ENCODE results near the gene JAZF1. TPM values are rescaled to one million over a fixed set of nuclear protein-coding genes. Genes with fewer than 3 reads are reported as not detected.
A peak's percentile ranks its signal among the peaks of the same experiment; 100 is the strongest.

JAZF1 gene
- total and polyA plus RNA-seq, 7 donors, result 2.3 to 10.6 (median 5.3) TPM

DNA sequence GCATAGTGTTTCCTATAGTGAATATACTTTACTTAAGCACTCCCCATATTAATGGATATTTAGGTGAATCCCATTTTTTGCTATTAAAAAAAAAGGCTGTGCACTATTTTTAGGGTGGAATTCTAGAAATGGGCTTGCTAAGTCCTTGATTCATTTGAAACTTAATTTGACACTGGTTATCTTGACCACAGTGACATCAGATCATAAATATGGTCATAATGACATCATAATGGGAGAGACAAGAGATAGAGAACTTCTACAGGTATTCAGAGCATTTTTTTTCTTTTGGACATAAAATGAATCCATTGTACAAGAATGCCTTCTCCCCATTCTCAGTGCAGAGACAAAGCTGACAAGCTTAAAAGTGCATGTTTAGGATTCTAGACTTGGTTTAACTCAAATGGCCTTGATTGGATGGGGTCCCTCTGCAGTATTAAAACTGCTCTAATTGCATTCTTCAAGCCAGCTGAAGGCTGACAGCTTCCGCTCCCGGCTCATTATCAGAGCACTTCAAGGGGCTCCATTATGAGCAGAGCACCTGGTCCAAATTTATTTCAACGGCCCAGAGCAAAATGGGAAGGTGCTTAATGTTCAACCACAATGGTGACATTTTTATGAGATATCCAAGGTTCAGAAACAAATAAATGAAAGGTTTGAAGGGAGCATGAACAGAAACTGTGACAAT, 104.8 kb downstream of the JAZF1 start:
- no peaks in the 10 kb centered on the region for H3K36me3 ChIP-seq (ENCODE audit: insufficient read depth in 1 of 2, low read depth in 1 of 2)
- TF ChIP-seq, protein P1, sequence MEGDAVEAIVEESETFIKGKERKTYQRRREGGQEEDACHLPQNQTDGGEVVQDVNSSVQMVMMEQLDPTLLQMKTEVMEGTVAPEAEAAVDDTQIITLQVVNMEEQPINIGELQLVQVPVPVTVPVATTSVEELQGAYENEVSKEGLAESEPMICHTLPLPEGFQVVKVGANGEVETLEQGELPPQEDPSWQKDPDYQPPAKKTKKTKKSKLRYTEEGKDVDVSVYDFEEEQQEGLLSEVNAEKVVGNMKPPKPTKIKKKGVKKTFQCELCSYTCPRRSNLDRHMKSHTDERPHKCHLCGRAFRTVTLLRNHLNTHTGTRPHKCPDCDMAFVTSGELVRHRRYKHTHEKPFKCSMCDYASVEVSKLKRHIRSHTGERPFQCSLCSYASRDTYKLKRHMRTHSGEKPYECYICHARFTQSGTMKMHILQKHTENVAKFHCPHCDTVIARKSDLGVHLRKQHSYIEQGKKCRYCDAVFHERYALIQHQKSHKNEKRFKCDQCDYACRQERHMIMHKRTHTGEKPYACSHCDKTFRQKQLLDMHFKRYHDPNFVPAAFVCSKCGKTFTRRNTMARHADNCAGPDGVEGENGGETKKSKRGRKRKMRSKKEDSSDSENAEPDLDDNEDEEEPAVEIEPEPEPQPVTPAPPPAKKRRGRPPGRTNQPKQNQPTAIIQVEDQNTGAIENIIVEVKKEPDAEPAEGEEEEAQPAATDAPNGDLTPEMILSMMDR (IDR thresholded peaks at IDR 0.05), result no peak
- H3K27ac ChIP-seq, result no peak overlapping the region
- intact Hi-C loops (cut with DNase I), result loop anchor here in 1 of 2 donors (5.0 kb wide), 1 partner anchor 879 kb away; no protein-coding TSS in a partner anchor
- no peaks in the 10 kb centered on the region for H3K27me3 ChIP-seq (ENCODE audit: insufficient read depth in 3 of 3, low read length in 2 of 3)
- DNase-seq, result no peak
- H3K4me1 ChIP-seq, result peaks cover 13% of the 10 kb centered on the region
- no peak for ATAC-seq
- H3K4me3 ChIP-seq, result no peak overlapping the region
- no peaks in the 10 kb centered on the region for H3K9me3 ChIP-seq
- WGBS, 3 donors, result 86 to 90% (median 86%) methylated on average over 3 of the region's 3 CpGs

DNA sequence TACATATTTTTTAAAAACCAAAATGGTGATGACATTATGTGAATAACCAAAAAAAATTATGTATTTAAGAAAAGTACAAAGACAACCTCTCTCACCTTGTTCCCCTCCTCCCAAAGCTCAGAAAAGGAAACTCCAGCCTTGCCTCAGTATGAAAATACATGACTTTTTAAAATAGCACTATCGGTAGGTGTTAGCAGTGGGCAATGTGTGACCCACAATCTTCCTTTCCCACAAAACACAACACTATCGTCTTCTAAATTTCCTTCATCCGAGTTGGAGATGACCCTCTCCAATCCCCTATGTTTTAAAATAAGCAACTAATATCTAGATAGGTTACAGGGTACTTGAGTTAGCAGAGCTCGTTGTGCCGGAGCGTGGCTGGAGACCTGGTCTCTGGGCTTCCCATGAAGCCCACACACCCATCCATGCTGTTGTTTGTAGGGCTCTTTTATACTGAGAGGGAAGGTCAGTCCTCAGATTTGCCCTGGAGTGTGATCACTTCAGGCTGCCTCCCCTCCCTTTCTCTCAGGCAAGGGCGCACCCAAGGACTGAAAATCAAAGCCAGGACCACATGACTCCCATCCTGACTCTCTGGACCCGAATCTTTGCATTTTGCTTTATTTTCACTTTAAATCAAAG, 107.6 kb downstream of the JAZF1 start:
- TF ChIP-seq, protein P1 (IDR thresholded peaks at IDR 0.05), result no peak
- H3K4me1 ChIP-seq, result peaks cover 20% of the 10 kb centered on the region
- no peak overlapping the region for H3K27ac ChIP-seq
- H3K9me3 ChIP-seq, result no peaks in the 10 kb centered on the region
- ATAC-seq (no peak), DNase-seq (no peak)
- intact Hi-C loops (cut with DNase I), result no loop called here
- whole genome bisulfite sequencing, 3 donors, result 96 to 98% (median 97%) methylated on average over 8 of the region's 8 CpGs
- no peaks in the 10 kb centered on the region for H3K27me3 ChIP-seq (ENCODE audit: insufficient read depth in 3 of 3, low read length in 2 of 3)
- no peak overlapping the region for H3K4me3 ChIP-seq
- H3K36me3 ChIP-seq (ENCODE audit: insufficient read depth in 1 of 2, low read depth in 1 of 2), result no peaks in the 10 kb centered on the region

DNA sequence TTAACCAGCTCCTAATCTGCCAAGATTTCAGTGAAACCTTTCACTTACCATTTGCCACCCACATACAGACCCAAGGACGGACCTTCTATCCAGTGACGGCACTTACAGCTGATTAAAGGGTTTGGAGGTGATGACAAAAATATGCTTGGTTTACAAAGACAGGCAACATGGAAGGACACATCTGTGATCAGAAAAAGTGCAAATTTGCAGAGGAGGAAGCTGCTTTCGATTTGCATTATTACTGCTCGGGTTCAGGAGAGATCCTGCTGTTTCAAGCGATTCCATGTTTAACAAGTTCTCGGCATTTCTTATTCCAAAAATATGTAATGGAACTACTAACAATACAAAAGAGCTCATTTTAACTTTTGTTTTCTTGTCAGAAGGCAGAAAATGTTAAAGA, 109.0 kb downstream of the JAZF1 start:
- H3K4me1 ChIP-seq, result peaks cover 19% of the 10 kb centered on the region
- intact Hi-C loops (cut with DNase I), result no loop called here
- 90 to 96% (median 92%) methylated on average over 6 of the region's 6 CpGs for WGBS, 3 donors
- H3K4me3 ChIP-seq, result no peak overlapping the region
- H3K27ac ChIP-seq, result no peak overlapping the region
- no peaks in the 10 kb centered on the region for H3K27me3 ChIP-seq (ENCODE audit: insufficient read depth in 3 of 3, low read length in 2 of 3)
- ATAC-seq (no peak), DNase-seq (no peak)
- H3K9me3 ChIP-seq, result no peaks in the 10 kb centered on the region
- TF ChIP-seq, protein P1 (IDR thresholded peaks at IDR 0.05), result no peak
- no peaks in the 10 kb centered on the region for H3K36me3 ChIP-seq (ENCODE audit: insufficient read depth in 1 of 2, low read depth in 1 of 2)

DNA sequence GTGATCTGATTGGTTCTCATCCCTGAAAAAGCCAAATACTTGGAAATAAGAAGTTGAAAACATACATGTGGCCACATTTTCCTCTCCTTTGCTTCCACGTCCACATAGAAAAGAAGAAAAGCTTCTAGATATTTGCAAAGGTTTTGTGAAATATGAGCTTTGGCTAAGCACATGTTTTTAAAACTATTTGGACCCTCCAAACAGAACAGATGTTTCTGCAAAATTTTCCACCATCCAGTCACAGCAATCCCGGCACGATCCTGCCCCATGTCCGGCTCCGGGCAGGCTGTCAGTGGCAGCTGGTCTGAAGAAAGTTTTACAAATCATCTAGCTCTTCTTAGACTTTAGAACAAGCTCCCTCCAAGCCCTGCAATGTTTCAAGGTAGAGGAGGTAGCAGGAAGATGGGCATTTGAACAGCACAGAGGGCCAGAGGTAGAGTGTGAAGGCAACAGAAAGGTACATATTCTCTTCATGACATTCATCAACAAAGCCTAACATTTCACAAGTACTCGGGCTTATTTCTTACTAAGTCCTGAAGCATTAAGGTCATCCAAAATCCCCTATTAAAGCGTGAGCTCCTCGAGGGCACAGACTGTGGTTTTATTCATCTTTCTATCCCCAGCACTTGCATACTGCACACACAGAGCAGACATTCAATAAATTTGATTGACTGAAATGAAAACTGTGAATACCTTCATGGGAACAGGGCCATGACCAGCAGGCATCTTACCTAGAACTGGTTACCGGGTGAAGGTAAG, 110.1 kb downstream of the JAZF1 start:
- peak overlapping the region; percentile 20 for H3K27ac ChIP-seq
- 54 to 63% (median 60%) methylated on average over 9 of the region's 9 CpGs for WGBS, 3 donors
- H3K4me1 ChIP-seq, result peaks cover 19% of the 10 kb centered on the region

More for the DNA sequence above, 110.1 kb downstream of the JAZF1 start:
- ATAC-seq (peak in 3 of 4 donors; percentile 24 to 35 (median 30)), DNase-seq (peak in 1 of 2 donors; percentile 26)
- TF ChIP-seq, protein P1 (IDR thresholded peaks at IDR 0.05), result no peak
- H3K27me3 ChIP-seq (ENCODE audit: insufficient read depth in 3 of 3, low read length in 2 of 3), result no peaks in the 10 kb centered on the region
- no peaks in the 10 kb centered on the region for H3K9me3 ChIP-seq
- H3K4me3 ChIP-seq, result no peak overlapping the region
- intact Hi-C loops (cut with DNase I), result no loop called here
- H3K36me3 ChIP-seq (ENCODE audit: insufficient read depth in 1 of 2, low read depth in 1 of 2), result no peaks in the 10 kb centered on the region

Data from psoas muscle (tissue), 8 donors.